SH-SY5Y (cell line): Measurements from ENCODE around the gene PID1.

Source experiments
- GATA2 ChIP-seq: IDR thresholded peaks from 2 replicates; pipeline ENCODE4 v1.6.1; 2011; ENCODE audit warnings: mild to moderate bottlenecking, low read depth, low read length
- GATA3 ChIP-seq: IDR thresholded peaks from 2 replicates; pipeline ENCODE4 v1.6.1; 2011; ENCODE audit warnings: low read depth, mild to moderate bottlenecking, low read length, moderate library complexity

DNA sequence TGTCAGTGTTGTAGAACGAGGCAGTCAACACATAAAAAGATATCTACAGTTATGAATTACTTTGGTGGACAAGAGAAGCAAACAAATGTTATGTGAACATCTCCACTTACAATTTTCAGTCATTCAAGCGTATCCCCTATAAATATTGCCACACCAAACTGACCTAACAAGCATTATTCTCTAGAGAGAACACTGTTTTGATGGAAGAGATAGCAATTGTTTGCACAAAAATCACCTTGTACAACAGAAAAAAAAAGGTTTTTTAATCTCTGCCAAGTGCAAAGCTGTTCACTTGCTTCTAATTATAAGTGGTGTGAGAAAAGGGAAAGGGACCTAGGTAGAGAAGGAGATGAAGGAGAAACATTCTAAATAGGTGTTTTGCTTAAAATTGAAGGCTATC is 33.8 kb downstream of the PID1 start:
- TF ChIP-seq GATA3: no peak
- TF ChIP-seq GATA2: no peak
